Activated T-helper 1 cell treated with anti-CD3 and anti-CD28 coated beads, Interleukin-12 subunit alpha, Interleukin-12 subunit beta, Interleukin-2, Interleukin-4 antibody, amounts not matched to agents 30 ng/mL and 10 ng/mL and 1 ng/mL, durations not matched to agents 14 hours and 24 hours and 36 hours (primary cell): ENCODE measurements around the gene MDP1. TPM values are rescaled to one million over a fixed set of nuclear protein-coding genes. Genes with fewer than 3 reads are reported as not detected.

Experiments
- DNase-seq: peaks from one replicate; pipeline ENCODE4 v3.0.0; 2021; ENCODE audit warnings: low spot score
- H3K27ac Mint-ChIP-seq: one replicate; pipeline ENCODE4 v1.8.0; 2021; ENCODE audit warnings: mild to moderate bottlenecking, mixed read lengths
- H3K27me3 Mint-ChIP-seq: one replicate; pipeline ENCODE4 v1.8.0; 2022; ENCODE audit warnings: mild to moderate bottlenecking, moderate library complexity, mixed read lengths; ENCODE audit not compliant: insufficient read depth
- H3K36me3 Mint-ChIP-seq: one replicate; pipeline ENCODE4 v1.8.0; 2021; ENCODE audit warnings: low read depth, mixed read lengths
- H3K4me1 Mint-ChIP-seq: one replicate; pipeline ENCODE4 v1.8.0; 2021; ENCODE audit warnings: low read depth, mixed read lengths
- H3K4me3 Mint-ChIP-seq: one replicate; pipeline ENCODE4 v1.8.0; 2021; ENCODE audit warnings: mild to moderate bottlenecking, moderate library complexity, mixed read lengths
- H3K9me3 Mint-ChIP-seq: one replicate; pipeline ENCODE4 v1.8.0; 2021; ENCODE audit warnings: mixed read lengths
- intact Hi-C: fragments of 100-400 bp; cut with micrococcal nuclease; formaldehyde crosslinking; loops from one replicate; pipeline ENCODE4 v1.15.1; 2024
- total RNA-seq: library from RNA; stranded (reverse); gene quantifications from 2 replicates; pipeline ENCODE4 v1.2.3, GENCODE V29; 2022

MDP1 gene
- total RNA-seq, 1 donor from 2014 or later, result 12.9 TPM

DNA sequence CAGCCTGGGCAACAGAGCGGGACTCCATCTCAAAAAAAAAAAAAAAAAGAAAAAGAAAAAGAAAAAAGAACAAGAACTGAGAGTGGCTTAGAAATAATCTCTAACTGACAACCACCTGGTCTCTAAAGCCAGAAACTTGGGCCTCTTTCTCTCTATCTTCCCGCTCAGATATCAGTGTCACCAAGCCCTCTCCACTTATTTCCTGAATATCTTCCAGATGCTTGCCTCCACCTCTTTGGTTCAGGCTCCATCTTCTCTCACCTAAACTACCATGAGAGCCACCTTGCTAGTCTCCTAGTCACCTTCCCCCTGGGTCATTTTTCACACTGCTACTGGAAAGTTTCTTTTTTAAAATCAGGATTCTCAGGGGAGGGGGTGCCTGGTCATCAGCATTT lies 18.8 kb downstream of the MDP1 start:
- DNase-seq, result no peak
- no peaks in the 10 kb centered on the region for H3K27me3 Mint-ChIP-seq
- H3K4me1 Mint-ChIP-seq, result peaks cover 55% of the 10 kb centered on the region
- peak overlapping the region; percentile 53 for H3K27ac Mint-ChIP-seq
- H3K4me3 Mint-ChIP-seq, result peak overlapping the region; percentile 97
- peaks cover 34% of the 10 kb centered on the region for H3K36me3 Mint-ChIP-seq
- no peaks in the 10 kb centered on the region for H3K9me3 Mint-ChIP-seq
- intact Hi-C loops, result no loop called here

- Mint-ChIP-seq H3K27me3 (no peaks in the 10 kb centered on the region), H3K9me3 (no peaks in the 10 kb centered on the region), H3K4me1 (peaks cover 61% of the 10 kb centered on the region), H3K27ac (peak overlapping the region; percentile 96), H3K36me3 (peaks cover 35% of the 10 kb centered on the region), H3K4me3 (peak overlapping the region; percentile 97)
- no peak for DNase-seq
- intact Hi-C loops, result loop anchor here (1.0 kb wide), 1 partner anchor 8 kb away; the partner anchor contains the start of gene IPO4
Observed at GRCh38 chr14:24196071-24197055, 19.5 kb downstream of the MDP1 start.

- intact Hi-C loops, result loop anchor here (1.0 kb wide), 4 partner anchors 7 to 48 kb away; partner anchors contain the start of genes CHMP4A, GMPR2, IPO4 and NEDD8
- peak within 1 kb of the TSS; percentile 96 for H3K27ac Mint-ChIP-seq
- no peaks in the 10 kb centered on the region for H3K27me3 Mint-ChIP-seq
- H3K36me3 Mint-ChIP-seq, result peaks cover 37% of the 10 kb centered on the region
- H3K4me1 Mint-ChIP-seq, result peaks cover 61% of the 10 kb centered on the region
- no peaks in the 10 kb centered on the region for H3K9me3 Mint-ChIP-seq
- DNase-seq, result peak; percentile 85
- H3K4me3 Mint-ChIP-seq, result peak within 1 kb of the TSS; percentile 97
Observed at GRCh38 chr14:24195186-24196070, 20.4 kb downstream of the MDP1 start, which contains the start of gene TM9SF1. TSS of gene TM9SF1 (minus strand) at chr14:24195441. CDS start at chr14:24195019, 422 bp downstream.

- Mint-ChIP-seq H3K4me1 (peaks cover 67% of the 10 kb centered on the region), H3K36me3 (peaks cover 43% of the 10 kb centered on the region), H3K4me3 (peak overlapping the region; percentile 97), H3K27me3 (no peaks in the 10 kb centered on the region), H3K9me3 (no peaks in the 10 kb centered on the region), H3K27ac (peak overlapping the region; percentile 96)
- intact Hi-C loops, result loop anchor here (1.0 kb wide), 3 partner anchors 18 to 48 kb away; partner anchors contain the start of genes CHMP4A, GMPR2, NEDD8 and RNF31
- DNase-seq, result no peak
Observed at GRCh38 chr14:24194873-24195185, 21.0 kb downstream of the MDP1 start.

DNA sequence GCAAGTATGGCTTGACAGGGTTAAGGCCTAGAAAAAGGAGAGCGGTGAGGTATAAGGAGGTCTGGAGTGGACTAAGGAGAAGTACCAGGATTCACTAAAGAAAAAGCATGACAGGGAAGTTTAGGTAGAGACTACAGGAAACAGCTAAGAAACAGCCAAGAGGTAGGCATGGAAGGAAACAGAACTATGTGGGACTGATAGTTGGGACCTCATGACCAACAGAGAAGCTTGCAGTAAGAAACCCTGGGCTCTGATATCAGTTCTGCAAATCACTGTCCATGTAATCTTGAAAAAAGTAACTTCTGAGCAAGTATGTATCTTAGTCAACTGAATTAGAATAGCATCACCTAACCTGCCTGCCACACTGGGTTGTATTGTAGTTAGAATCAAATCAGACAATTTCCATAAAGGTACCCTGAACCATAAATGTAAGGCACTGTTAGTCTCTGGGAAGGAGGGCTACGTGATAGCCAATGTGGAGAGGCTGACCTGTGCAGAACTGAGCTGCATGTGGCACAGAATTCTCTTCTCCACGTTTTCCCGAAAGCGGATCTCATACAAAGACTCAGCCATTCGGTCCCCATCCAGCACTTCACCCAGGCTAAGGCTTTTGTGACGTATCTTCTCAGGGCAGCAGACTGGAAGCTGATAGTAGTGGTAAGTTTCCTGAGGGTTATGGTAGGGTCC lies 21.5 kb downstream of the MDP1 start:
- Mint-ChIP-seq H3K27ac (peak overlapping the region; percentile 96), H3K4me3 (peak overlapping the region; percentile 97), H3K27me3 (no peaks in the 10 kb centered on the region), H3K9me3 (no peaks in the 10 kb centered on the region), H3K36me3 (peaks cover 42% of the 10 kb centered on the region), H3K4me1 (peaks cover 67% of the 10 kb centered on the region)
- no peak for DNase-seq
- intact Hi-C loops, result no loop called here

DNA sequence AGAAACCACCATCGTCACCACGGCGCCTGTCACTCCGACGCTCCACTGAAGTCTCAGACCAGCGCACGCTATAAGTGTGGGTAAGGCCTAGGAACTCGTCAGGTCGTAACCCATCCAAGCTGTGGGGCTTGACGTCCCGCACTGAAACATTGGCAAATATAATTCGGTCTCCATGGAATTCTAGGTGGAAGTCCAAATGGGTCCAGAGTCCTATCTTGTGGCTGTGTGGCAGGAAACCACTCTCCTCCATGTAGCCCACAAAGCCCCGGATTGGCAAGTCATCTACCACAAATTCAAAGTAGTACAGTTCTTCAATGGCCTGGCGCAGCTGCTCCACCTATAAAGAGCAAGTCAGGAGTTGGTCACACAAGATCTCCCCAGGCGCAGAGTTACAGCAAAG lies 22.9 kb downstream of the MDP1 start:
- Mint-ChIP-seq H3K9me3 (no peaks in the 10 kb centered on the region), H3K4me1 (peaks cover 62% of the 10 kb centered on the region), H3K36me3 (peaks cover 32% of the 10 kb centered on the region), H3K27ac (peak overlapping the region; percentile 1), H3K27me3 (no peaks in the 10 kb centered on the region), H3K4me3 (no peak overlapping the region)
- intact Hi-C loops, result no loop called here
- no peak for DNase-seq

DNA sequence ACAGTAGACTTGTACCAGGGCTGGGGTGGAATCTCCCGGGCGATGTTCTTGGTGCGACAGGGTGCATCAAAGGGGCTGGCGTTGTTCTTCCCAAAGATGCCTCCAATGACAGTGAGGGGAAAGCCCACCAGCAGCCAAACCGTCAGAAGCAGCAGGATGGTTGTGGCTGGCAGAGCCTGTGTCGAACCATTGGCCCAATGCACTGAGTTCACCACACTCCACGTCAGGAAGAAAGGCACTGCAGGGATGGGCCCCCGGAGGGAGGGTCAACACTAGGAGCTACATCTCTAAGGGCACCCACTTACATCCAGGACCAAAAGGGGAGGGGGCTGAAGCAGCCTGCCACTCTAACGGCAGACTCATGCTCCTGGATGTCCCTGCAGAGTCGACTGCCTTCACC lies 25.4 kb downstream of the MDP1 start:
- Mint-ChIP-seq H3K36me3 (peaks cover 47% of the 10 kb centered on the region), H3K4me1 (peaks cover 56% of the 10 kb centered on the region), H3K9me3 (no peaks in the 10 kb centered on the region), H3K27ac (no peak overlapping the region), H3K27me3 (no peaks in the 10 kb centered on the region), H3K4me3 (no peak overlapping the region)
- intact Hi-C loops, result no loop called here
- DNase-seq, result no peak

- Mint-ChIP-seq H3K27ac (peak overlapping the region; percentile 86), H3K4me3 (no peak overlapping the region), H3K36me3 (peaks cover 48% of the 10 kb centered on the region), H3K9me3 (no peaks in the 10 kb centered on the region), H3K27me3 (no peaks in the 10 kb centered on the region), H3K4me1 (peaks cover 50% of the 10 kb centered on the region)
- intact Hi-C loops, result loop anchor here (2.0 kb wide), 2 partner anchors 53 to 253 kb away; partner anchors contain the start of genes SDR39U1 and TINF2
- DNase-seq, result no peak
Observed at GRCh38 chr14:24189460-24189859, 26.4 kb downstream of the MDP1 start.

DNA sequence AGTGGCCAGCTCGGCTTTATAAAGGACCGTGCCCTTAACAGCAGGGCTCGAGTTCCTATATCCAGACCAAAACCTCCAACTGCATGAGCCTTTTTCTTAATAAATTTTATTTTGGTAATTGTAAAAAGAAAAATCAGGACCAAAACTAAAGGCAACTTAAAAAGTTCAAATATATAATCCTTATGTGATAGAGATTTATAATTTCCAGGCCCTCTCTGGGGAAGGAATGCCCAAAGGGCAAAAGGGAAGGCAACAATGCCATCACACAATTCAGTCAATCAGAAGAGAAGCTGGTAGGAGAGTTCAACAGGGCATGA lies 26.8 kb downstream of the MDP1 start:
- intact Hi-C loops, result loop anchor here (2.0 kb wide), 2 partner anchors 54 to 254 kb away; partner anchors contain the start of genes SDR39U1 and TINF2
- peak overlapping the region; percentile 86 for H3K27ac Mint-ChIP-seq
- no peaks in the 10 kb centered on the region for H3K27me3 Mint-ChIP-seq
- H3K4me3 Mint-ChIP-seq, result peak overlapping the region; percentile 91
- no peak for DNase-seq
- peaks cover 48% of the 10 kb centered on the region for H3K36me3 Mint-ChIP-seq
- peaks cover 45% of the 10 kb centered on the region for H3K4me1 Mint-ChIP-seq
- H3K9me3 Mint-ChIP-seq, result no peaks in the 10 kb centered on the region

DNA sequence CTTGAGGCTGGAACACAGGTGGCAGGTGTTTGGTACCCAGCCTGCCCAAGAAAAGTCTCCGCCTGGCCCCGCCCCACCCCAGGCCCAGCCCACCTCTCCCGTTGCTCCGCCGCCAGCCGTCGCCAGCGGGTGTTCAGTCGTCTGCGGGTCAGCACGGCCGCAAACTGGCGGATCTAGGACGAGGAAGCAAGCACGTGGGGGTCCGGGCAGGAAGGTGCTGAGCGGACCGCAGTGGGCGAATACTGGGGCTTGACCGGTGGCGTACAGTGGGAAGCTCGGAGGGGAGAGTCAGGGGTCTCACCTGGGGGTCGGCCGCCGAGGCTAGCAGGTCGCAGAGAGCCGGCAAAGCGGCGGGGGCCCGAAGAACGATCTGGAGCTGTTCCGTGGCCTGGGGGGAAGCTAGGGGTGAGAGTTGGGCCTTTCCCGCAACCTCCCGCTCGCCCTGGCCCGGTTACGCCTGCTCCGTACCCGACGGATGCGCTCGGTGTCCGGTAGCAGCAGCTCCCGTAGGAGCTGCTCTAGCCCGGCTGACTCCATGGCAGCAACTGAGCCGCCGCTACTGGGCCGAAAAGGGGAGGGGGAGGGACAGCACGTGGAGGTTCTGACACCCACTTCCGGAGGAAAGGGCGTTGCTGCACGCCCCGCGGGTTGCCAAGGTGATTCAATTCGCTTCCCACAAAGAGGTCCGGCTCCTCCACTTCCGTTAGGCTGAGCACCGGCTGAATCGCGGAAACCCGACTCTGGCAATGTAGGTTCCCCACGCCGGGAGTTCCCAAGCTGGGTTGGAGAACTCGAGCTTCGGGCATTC lies 27.4 kb downstream of the MDP1 start, which contains the start of gene IPO4:
Gene IPO4, minus strand, starts transcription at position 566 of the 808 bp plus-strand sequence. Its CDS starts 29 bp downstream, at position 537.
- intact Hi-C loops, result loop anchor here (1.0 to 2.0 kb wide), 9 partner anchors 8 to 254 kb away; partner anchors contain the start of genes CHMP4A, GMPR2, IRF9 and NEDD8

GRCh38 chr14:24187539-24187915 lies 28.3 kb downstream of the MDP1 start:
- Mint-ChIP-seq H3K9me3 (no peaks in the 10 kb centered on the region), H3K36me3 (peaks cover 51% of the 10 kb centered on the region), H3K27me3 (no peaks in the 10 kb centered on the region), H3K27ac (peak overlapping the region; percentile 23), H3K4me3 (peak overlapping the region; percentile 91), H3K4me1 (peaks cover 36% of the 10 kb centered on the region)
- DNase-seq, result no peak
- intact Hi-C loops, result no loop called here

More for the DNA sequence above, 27.4 kb downstream of the MDP1 start, which contains the start of gene IPO4:
- Mint-ChIP-seq H3K36me3 (peaks cover 49% of the 10 kb centered on the region), H3K9me3 (no peaks in the 10 kb centered on the region), H3K4me1 (peaks cover 42% of the 10 kb centered on the region), H3K4me3 (peak within 1 kb of the TSS; percentile 91), H3K27ac (peak within 1 kb of the TSS; percentile 86), H3K27me3 (no peaks in the 10 kb centered on the region)
- DNase-seq, result peak; percentile 93
